ENCODE measurements around the gene CDK5RAP1.

Gene CDK5RAP1

DNA sequence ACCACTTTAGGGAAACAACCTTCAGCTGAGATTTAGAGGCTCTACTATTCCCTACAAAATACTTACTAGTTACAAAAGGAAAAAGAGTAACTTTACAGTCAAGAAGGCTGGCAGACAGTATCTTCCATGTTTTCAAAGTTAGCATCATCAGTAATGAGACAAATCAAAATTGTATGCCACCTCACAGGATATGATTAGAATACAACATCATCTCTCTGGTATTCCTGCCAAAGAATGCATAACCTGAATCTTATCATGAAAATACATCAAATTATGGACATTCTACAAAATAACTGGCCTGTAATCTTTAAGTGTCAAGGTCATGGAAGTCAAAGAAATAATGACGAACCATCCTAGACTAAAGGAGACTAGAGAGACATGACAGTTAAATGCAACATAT, 38.4 kb downstream of the CDK5RAP1 start:
- in situ Hi-C loops (cut with MboI; ENCODE audit: low pct_unique_long_range_greater_than_20kb, low sequenced_read_pairs, unreplicated experiment): no loop called here
- no peak for DNase-seq (ENCODE audit: low spot score)
- no peak for TF ChIP-seq CTCF (IDR thresholded peaks at IDR 0.05; ENCODE audit: extremely low read depth, insufficient read depth, missing control alignments)

DNA sequence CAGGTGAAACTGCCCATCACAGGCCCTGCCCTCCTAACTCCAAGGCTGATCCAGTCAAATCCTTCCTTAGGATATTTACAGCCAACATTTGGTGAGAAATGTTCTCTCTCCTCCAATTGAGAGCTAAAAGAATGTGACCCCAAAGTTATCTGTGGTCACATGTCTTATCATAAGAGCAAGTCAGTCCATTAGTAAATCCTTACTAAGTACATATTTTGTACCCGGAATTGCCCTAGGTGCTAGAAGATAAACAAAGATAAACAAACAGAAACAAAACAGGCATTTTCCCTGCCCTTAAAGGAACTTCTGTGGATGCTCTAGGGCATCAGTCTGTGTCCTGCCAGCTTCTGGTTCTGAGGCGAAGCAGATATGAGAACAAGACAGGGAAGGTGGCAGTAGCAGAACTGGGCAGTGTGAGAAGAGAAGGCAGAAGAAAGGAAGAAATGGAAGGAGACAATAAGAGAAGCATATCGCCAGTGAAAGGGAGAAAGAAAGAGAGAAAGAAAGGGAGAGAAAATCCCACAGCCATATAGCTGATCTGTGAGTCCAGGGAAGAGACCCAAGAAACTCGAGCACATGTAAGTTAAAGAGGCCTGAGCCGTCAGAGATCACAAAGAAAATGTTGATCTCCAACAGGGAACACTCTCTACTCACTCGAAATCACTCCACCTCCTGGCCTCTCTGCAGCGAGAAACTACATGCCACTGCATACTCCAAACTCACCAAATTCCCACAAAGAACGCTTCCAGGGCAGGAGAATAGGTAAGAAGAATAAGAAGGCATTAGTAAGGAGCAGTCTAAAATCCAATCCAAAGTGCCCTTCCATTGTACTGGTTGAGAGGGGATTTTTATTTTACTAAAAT, 41.7 kb downstream of the CDK5RAP1 start:
- in situ Hi-C loops (cut with MboI; ENCODE audit: low pct_unique_long_range_greater_than_20kb, low sequenced_read_pairs, unreplicated experiment): no loop called here
- DNase-seq (ENCODE audit: low spot score): no peak
- TF ChIP-seq CTCF (IDR thresholded peaks at IDR 0.05; ENCODE audit: extremely low read depth, insufficient read depth, missing control alignments): no peak

DNA sequence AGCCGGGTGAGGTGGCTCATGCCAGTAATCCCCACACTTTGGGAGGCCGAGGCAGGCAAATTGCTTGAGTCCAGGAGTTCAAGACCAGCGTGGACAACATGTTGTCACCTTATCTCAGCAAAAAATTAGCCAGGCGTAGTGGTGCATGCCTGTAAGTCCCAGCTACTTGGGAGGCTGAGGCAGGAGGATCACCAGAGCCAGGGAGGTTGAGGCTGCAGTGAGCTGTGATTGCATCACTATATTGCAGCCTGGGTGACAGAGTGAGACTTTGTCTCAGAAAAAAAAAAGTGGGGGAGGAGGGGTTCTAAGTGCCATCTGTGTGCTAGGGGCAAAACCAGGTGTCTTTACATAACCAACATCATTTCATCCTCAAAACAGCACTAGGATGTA, 48.3 kb downstream of the CDK5RAP1 start:
- no peak for DNase-seq (ENCODE audit: low spot score)
- in situ Hi-C loops (cut with MboI; ENCODE audit: low pct_unique_long_range_greater_than_20kb, low sequenced_read_pairs, unreplicated experiment): no loop called here
- no peak for TF ChIP-seq CTCF (IDR thresholded peaks at IDR 0.05; ENCODE audit: extremely low read depth, insufficient read depth, missing control alignments)

GRCh38 chr20:33352258-33353012, 48.9 kb downstream of the CDK5RAP1 start:
- DNase-seq (ENCODE audit: low spot score): no peak
- TF ChIP-seq CTCF (IDR thresholded peaks at IDR 0.05; ENCODE audit: extremely low read depth, insufficient read depth, missing control alignments): no peak
- in situ Hi-C loops (cut with MboI; ENCODE audit: low pct_unique_long_range_greater_than_20kb, low sequenced_read_pairs, unreplicated experiment): no loop called here

- no peak for TF ChIP-seq CTCF (IDR thresholded peaks at IDR 0.05; ENCODE audit: extremely low read depth, insufficient read depth, missing control alignments)
- in situ Hi-C loops (cut with MboI; ENCODE audit: low pct_unique_long_range_greater_than_20kb, low sequenced_read_pairs, unreplicated experiment): no loop called here
- no peak for DNase-seq (ENCODE audit: low spot score)
These were observed 49.6 kb downstream of the CDK5RAP1 start for GRCh38 chr20:33351696-33352095.

GRCh38 chr20:33349493-33349892, 51.8 kb downstream of the CDK5RAP1 start:
- no peak for DNase-seq (ENCODE audit: low spot score)
- in situ Hi-C loops (cut with MboI; ENCODE audit: low pct_unique_long_range_greater_than_20kb, low sequenced_read_pairs, unreplicated experiment): no loop called here
- no peak for TF ChIP-seq CTCF (IDR thresholded peaks at IDR 0.05; ENCODE audit: extremely low read depth, insufficient read depth, missing control alignments)
